GM23338 (cell line): Measurements from ENCODE around the gene KBTBD6. TPM values are rescaled to one million over a fixed set of nuclear protein-coding genes. Genes with fewer than 3 reads are reported as not detected.

Source experiments
- ATAC-seq: fragments of 200-7000 bp; cut with Tn5 transposase; 3 replicates; pipeline ENCODE4 v1.9.1; 2020
- DNase-seq: peaks from one replicate; pipeline ENCODE4 v3.0.0-alpha.2; 2015; ENCODE audit warnings: low spot score
- H2AFZ ChIP-seq: fragments of 200-600 bp; sonication (generic); 2 replicates; pipeline ENCODE4 v1.8.0; 2016; ENCODE audit warnings: antibody characterized with exemption, mild to moderate bottlenecking, moderate library complexity
- H3F3A ChIP-seq: fragments of 200-600 bp; sonication (generic); replicated peaks from 2 replicates; pipeline ENCODE4 v1.8.0; 2017; ENCODE audit warnings: antibody characterized with exemption, mixed run types, low read depth
- H3K27ac ChIP-seq: fragments of 200-600 bp; sonication (generic); 2 replicates; pipeline ENCODE4 v1.6.1; 2016; ENCODE audit warnings: low read depth
- H3K27me3 ChIP-seq: fragments of 200-600 bp; sonication (generic); 2 replicates; pipeline ENCODE4 v1.8.0; 2016; ENCODE audit warnings: mild to moderate bottlenecking, mixed run types, moderate library complexity; ENCODE audit not compliant: insufficient read depth
- H3K36me3 ChIP-seq: fragments of 200-600 bp; sonication (generic); 2 replicates; pipeline ENCODE4 v1.8.0; 2016; ENCODE audit warnings: mild to moderate bottlenecking; ENCODE audit not compliant: insufficient read depth
- H3K4me1 ChIP-seq: fragments of 200-600 bp; sonication (generic); 2 replicates; pipeline ENCODE4 v1.8.0; 2016; ENCODE audit warnings: mild to moderate bottlenecking, moderate library complexity; ENCODE audit not compliant: insufficient read depth
- H3K4me2 ChIP-seq: fragments of 200-600 bp; sonication (generic); 2 replicates; pipeline ENCODE4 v1.7.1; 2017; ENCODE audit warnings: mixed run types
- H3K4me3 ChIP-seq: fragments of 200-600 bp; sonication (generic); 2 replicates; pipeline ENCODE4 v1.6.1; 2016; ENCODE audit warnings: mixed run types
- H3K79me2 ChIP-seq: fragments of 200-600 bp; sonication (generic); replicated peaks from 2 replicates; pipeline ENCODE4 v1.8.0; 2017; ENCODE audit warnings: mild to moderate bottlenecking; ENCODE audit not compliant: insufficient read depth
- H3K9me2 ChIP-seq: fragments of 200-600 bp; sonication (generic); 2 replicates; pipeline ENCODE4 v1.8.0; 2017; ENCODE audit not compliant: insufficient read depth
- H4K20me1 ChIP-seq: fragments of 200-600 bp; sonication (generic); replicated peaks from 2 replicates; pipeline ENCODE4 v1.8.0; 2017; ENCODE audit warnings: mild to moderate bottlenecking; ENCODE audit not compliant: insufficient read depth
- H3K27ac Mint-ChIP-seq: 2 replicates; pipeline ENCODE4 v1.8.0; 2020; ENCODE audit warnings: inconsistent platforms, mild to moderate bottlenecking, moderate library complexity, mixed read lengths
- H3K27me3 Mint-ChIP-seq: 3 replicates; pipeline ENCODE4 v1.8.0; 2022; ENCODE audit warnings: low read depth, mild to moderate bottlenecking, moderate library complexity, mixed read lengths, inconsistent platforms; ENCODE audit not compliant: insufficient read depth, poor library complexity
- H3K36me3 Mint-ChIP-seq: 3 replicates; pipeline ENCODE4 v1.8.0; 2021; ENCODE audit warnings: low read depth, mild to moderate bottlenecking, inconsistent platforms, moderate library complexity, mixed read lengths
- H3K4me1 Mint-ChIP-seq: 3 replicates; pipeline ENCODE4 v1.8.0; 2020; ENCODE audit warnings: mild to moderate bottlenecking, inconsistent platforms, mixed read lengths
- H3K4me3 Mint-ChIP-seq: 3 replicates; pipeline ENCODE4 v1.8.0; 2021; ENCODE audit warnings: moderate library complexity, mild to moderate bottlenecking, inconsistent platforms, mixed read lengths
- H3K9me3 Mint-ChIP-seq: 3 replicates; pipeline ENCODE4 v1.8.0; 2020; ENCODE audit warnings: moderate library complexity, mild to moderate bottlenecking, inconsistent platforms, mixed read lengths
- EZH2 ChIP-seq: fragments of 200-600 bp; sonication (generic); IDR thresholded peaks from one replicate; pipeline ENCODE4 v1.8.0; 2017; ENCODE audit warnings: antibody characterized with exemption, mild to moderate bottlenecking, low read depth; ENCODE audit not compliant: unreplicated experiment
- EZH2phosphoT487 ChIP-seq: fragments of 200-600 bp; sonication (generic); IDR thresholded peaks from one replicate; pipeline ENCODE4 v1.8.1; 2018; ENCODE audit warnings: antibody characterized with exemption; ENCODE audit not compliant: unreplicated experiment
- JUNB ChIP-seq: IDR thresholded peaks from one replicate; pipeline ENCODE4 v1.6.1; 2016; ENCODE audit warnings: antibody characterized with exemption; ENCODE audit not compliant: unreplicated experiment
- NANOG ChIP-seq: IDR thresholded peaks from 2 replicates; pipeline ENCODE4 v1.6.1; 2016; ENCODE audit warnings: antibody characterized with exemption, borderline replicate concordance
- POLR2AphosphoS5 ChIP-seq: IDR thresholded peaks from 2 replicates; pipeline ENCODE4 v1.6.1; 2016; ENCODE audit warnings: antibody characterized with exemption, low read depth
- STAT1 ChIP-seq: IDR thresholded peaks from one replicate; pipeline ENCODE4 v1.6.1; 2016; ENCODE audit warnings: antibody characterized with exemption; ENCODE audit not compliant: unreplicated experiment
- ZNF114 ChIP-seq: fragments of 250-450 bp; sonication (Bioruptor Pico); IDR thresholded peaks from 2 replicates; pipeline ENCODE4 v1.5.0; 2020; ENCODE audit warnings: mild to moderate bottlenecking, moderate library complexity
- ZNF331 ChIP-seq: fragments of 250-450 bp; sonication (Bioruptor Pico); IDR thresholded peaks from 2 replicates; pipeline ENCODE4 v1.5.0; 2020; ENCODE audit warnings: low read depth, mild to moderate bottlenecking, moderate library complexity
- polyA plus RNA-seq: library from polyadenylated mRNA; unstranded; fragments of >200 nt; fragmentation: Nextera tagmentation; extraction: Ambion mirVana; gene quantifications from 2 replicates; pipeline ENCODE4 v1.2.1, GENCODE V29; 2016
- total RNA-seq: library from RNA; depleted of rRNA; stranded (reverse); fragments of >200 nt; shearing (Covaris generic); gene quantifications from 2 replicates; pipeline ENCODE4 v1.2.3, GENCODE V29; 2014
- TF ChIP-seq, protein P1 (sequence below): IDR thresholded peaks from 2 replicates; pipeline ENCODE4 v1.6.1; 2016; ENCODE audit warnings: antibody characterized with exemption
- TF ChIP-seq, protein P2 (sequence below): IDR thresholded peaks from one replicate; pipeline ENCODE4 v1.6.1; 2018; ENCODE audit warnings: antibody characterized with exemption; ENCODE audit not compliant: unreplicated experiment

KBTBD6 gene
- total and polyA plus RNA-seq, 2 experiments from 2014 or later: 5.7 to 13.5 TPM

DNA sequence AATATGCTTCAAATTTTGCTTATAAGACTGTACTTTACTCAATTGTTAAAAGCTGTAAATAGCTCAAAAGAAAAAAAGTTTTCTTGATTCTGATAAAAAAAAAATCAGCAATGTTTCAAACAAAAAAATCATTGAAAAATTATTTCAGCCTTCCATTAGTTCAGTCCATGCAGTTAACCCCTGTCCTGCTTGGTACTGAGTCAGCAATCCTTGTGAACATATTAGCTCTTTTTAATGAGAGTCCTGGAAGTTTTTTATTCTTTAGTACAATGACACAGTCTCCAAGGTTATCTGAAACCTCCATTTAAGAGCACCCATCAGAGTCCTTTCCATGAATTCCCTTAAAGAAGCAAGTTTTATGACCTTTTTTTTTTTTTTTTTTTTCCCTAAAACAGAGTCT, 21.4 kb upstream of the KBTBD6 start:
- H3K27me3 ChIP-seq: no peaks in the 10 kb centered on the region
- Mint-ChIP-seq H3K27ac (no peak overlapping the region), H3K9me3 (peaks cover 32% of the 10 kb centered on the region)

DNA sequence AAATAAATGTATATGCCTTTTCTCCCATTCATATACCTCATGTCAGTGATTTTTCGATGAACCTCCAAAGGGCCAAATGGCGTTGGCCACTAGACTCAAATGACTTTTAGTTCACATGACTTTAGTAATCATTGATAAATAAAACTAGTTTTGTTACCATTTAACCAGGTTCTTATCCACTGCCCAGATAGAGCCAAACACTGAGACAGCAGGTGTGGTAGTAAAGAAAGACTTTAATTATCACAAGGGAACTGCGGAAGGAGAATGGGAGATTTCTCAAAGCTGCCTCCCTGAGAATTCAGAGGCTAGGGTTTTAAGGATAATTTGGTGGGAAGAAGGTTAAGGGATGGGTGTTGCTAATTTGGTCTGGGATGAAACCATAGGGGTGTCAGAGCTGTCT, 19.4 kb upstream of the KBTBD6 start:
- Mint-ChIP-seq H3K27ac (no peak overlapping the region), H3K4me3 (no peak overlapping the region), H3K36me3 (peaks cover 55% of the 10 kb centered on the region), H3K4me1 (peaks cover 14% of the 10 kb centered on the region), H3K9me3 (peaks cover 52% of the 10 kb centered on the region), H3K27me3 (peaks cover 2% of the 10 kb centered on the region)
- Histone ChIP-seq H3K27ac (no peak overlapping the region), H3K36me3 (peaks cover 20% of the 10 kb centered on the region), H3K9me2 (no peaks in the 10 kb centered on the region), H3K27me3 (no peaks in the 10 kb centered on the region), H3K79me2 (no peaks in the 10 kb centered on the region), H3K4me2 (no peak overlapping the region), H4K20me1 (no peaks in the 10 kb centered on the region), H3K4me1 (peaks cover 17% of the 10 kb centered on the region), H2AFZ (no peak overlapping the region), H3K4me3 (no peak overlapping the region), H3F3A (no peaks in the 10 kb centered on the region)
- no peak for DNase-seq
- ATAC-seq: no peak
- TF ChIP-seq EZH2phosphoT487 (no peak), ZNF331 (no peak), ZNF114 (CRISPR knock-in tag) (no peak), POLR2AphosphoS5 (no peak), NANOG (no peak)
- TF ChIP-seq, protein P1, sequence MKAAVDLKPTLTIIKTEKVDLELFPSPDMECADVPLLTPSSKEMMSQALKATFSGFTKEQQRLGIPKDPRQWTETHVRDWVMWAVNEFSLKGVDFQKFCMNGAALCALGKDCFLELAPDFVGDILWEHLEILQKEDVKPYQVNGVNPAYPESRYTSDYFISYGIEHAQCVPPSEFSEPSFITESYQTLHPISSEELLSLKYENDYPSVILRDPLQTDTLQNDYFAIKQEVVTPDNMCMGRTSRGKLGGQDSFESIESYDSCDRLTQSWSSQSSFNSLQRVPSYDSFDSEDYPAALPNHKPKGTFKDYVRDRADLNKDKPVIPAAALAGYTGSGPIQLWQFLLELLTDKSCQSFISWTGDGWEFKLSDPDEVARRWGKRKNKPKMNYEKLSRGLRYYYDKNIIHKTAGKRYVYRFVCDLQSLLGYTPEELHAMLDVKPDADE: no peak
- TF ChIP-seq, protein P2, sequence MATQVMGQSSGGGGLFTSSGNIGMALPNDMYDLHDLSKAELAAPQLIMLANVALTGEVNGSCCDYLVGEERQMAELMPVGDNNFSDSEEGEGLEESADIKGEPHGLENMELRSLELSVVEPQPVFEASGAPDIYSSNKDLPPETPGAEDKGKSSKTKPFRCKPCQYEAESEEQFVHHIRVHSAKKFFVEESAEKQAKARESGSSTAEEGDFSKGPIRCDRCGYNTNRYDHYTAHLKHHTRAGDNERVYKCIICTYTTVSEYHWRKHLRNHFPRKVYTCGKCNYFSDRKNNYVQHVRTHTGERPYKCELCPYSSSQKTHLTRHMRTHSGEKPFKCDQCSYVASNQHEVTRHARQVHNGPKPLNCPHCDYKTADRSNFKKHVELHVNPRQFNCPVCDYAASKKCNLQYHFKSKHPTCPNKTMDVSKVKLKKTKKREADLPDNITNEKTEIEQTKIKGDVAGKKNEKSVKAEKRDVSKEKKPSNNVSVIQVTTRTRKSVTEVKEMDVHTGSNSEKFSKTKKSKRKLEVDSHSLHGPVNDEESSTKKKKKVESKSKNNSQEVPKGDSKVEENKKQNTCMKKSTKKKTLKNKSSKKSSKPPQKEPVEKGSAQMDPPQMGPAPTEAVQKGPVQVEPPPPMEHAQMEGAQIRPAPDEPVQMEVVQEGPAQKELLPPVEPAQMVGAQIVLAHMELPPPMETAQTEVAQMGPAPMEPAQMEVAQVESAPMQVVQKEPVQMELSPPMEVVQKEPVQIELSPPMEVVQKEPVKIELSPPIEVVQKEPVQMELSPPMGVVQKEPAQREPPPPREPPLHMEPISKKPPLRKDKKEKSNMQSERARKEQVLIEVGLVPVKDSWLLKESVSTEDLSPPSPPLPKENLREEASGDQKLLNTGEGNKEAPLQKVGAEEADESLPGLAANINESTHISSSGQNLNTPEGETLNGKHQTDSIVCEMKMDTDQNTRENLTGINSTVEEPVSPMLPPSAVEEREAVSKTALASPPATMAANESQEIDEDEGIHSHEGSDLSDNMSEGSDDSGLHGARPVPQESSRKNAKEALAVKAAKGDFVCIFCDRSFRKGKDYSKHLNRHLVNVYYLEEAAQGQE: no peak

More for the DNA sequence above, 21.4 kb upstream of the KBTBD6 start:
- no peak overlapping the region for H3K4me2 ChIP-seq
- H3K9me2 ChIP-seq: no peaks in the 10 kb centered on the region
- Mint-ChIP-seq H3K4me3 (no peak overlapping the region), H3K4me1 (peaks cover 32% of the 10 kb centered on the region), H3K36me3 (peaks cover 35% of the 10 kb centered on the region), H3K27me3 (no peaks in the 10 kb centered on the region)
- H3K4me1 ChIP-seq: peaks cover 35% of the 10 kb centered on the region
- DNase-seq: no peak
- H3K79me2 ChIP-seq: no peaks in the 10 kb centered on the region
- no peaks in the 10 kb centered on the region for H4K20me1 ChIP-seq
- H3K4me3 ChIP-seq: no peak overlapping the region
- TF ChIP-seq STAT1 (no peak), POLR2AphosphoS5 (no peak), JUNB (no peak), EZH2 (no peak), ZNF114 (CRISPR knock-in tag) (no peak), NANOG (no peak), ZNF331 (no peak)
- TF ChIP-seq, protein P2: no peak
- TF ChIP-seq, protein P1: no peak
- no peak overlapping the region for H3K27ac ChIP-seq
- ATAC-seq: no peak
- H3F3A ChIP-seq: no peaks in the 10 kb centered on the region
- H3K36me3 ChIP-seq: peaks cover 4% of the 10 kb centered on the region
- no peak overlapping the region for H2AFZ ChIP-seq
